Keratinocyte (primary cell): ENCODE measurements around the gene CAMK2D. TPM values are rescaled to one million over a fixed set of nuclear protein-coding genes. Genes with fewer than 3 reads are reported as not detected.

Experiments used
- DNase-seq: peaks from one replicate; pipeline ENCODE4 v3.0.0-alpha.2; 2011; ENCODE audit warnings: low read depth, missing footprints, low spot score
- FAIRE-seq: peaks from 2 replicates; lab custom pipeline; 2011; peaks lifted over from hg19 to GRCh38; lab: Jason Lieb, UNC
- H2AFZ ChIP-seq: 2 replicates; pipeline ENCODE4 v1.6.0; 2012; ENCODE audit warnings: low read length, control low read depth, inconsistent platforms; ENCODE audit not compliant: control insufficient read depth
- H3K27ac ChIP-seq: 2 replicates; pipeline ENCODE4 v1.5.1; 2011; ENCODE audit warnings: low read length; ENCODE audit not compliant: control insufficient read depth, insufficient read depth
- H3K27me3 ChIP-seq: 3 replicates; pipeline ENCODE4 v1.6.0; 2011; ENCODE audit warnings: low read length; ENCODE audit not compliant: control insufficient read depth, insufficient read depth; ENCODE audit errors: extremely low read depth
- H3K36me3 ChIP-seq, 2 experiments: 2 replicates in 1 of 2; 3 replicates in 1 of 2; pipeline ENCODE4 v1.5.1; 2011; ENCODE audit warnings: low read length in 2 of 2, mild to moderate bottlenecking in 1 of 2; ENCODE audit not compliant: control insufficient read depth in 2 of 2, insufficient read depth in 2 of 2; ENCODE audit errors: extremely low read depth in 1 of 2
- H3K4me1 ChIP-seq: 3 replicates; pipeline ENCODE4 v1.5.1; 2011; ENCODE audit warnings: low read length; ENCODE audit not compliant: control insufficient read depth, insufficient read depth; ENCODE audit errors: extremely low read depth
- H3K4me2 ChIP-seq: 3 replicates; pipeline ENCODE4 v1.6.0; 2011; ENCODE audit warnings: low read depth, low read length; ENCODE audit not compliant: control insufficient read depth, insufficient read depth; ENCODE audit errors: extremely low read depth
- H3K4me3 ChIP-seq, 3 experiments: fragments of 200-600 bp in 1 of 3; sonication (generic) in 1 of 3; 2 replicates in 2 of 3; 3 replicates in 1 of 3; pipeline ENCODE4 v1.5.1; 2011 to 2016; ENCODE audit warnings: low read length in 3 of 3, mild to moderate bottlenecking in 3 of 3, control low read depth in 2 of 3, inconsistent platforms in 1 of 3, low read depth in 1 of 3, mixed read lengths in 1 of 3, mixed run types in 1 of 3, moderate library complexity in 1 of 3; ENCODE audit not compliant: control insufficient read depth in 2 of 3, insufficient read depth in 2 of 3; ENCODE audit errors: extremely low read depth in 1 of 3
- H3K79me2 ChIP-seq: 2 replicates; pipeline ENCODE4 v1.6.0; 2012; ENCODE audit warnings: low read length; ENCODE audit not compliant: control insufficient read depth, insufficient read depth
- H3K9ac ChIP-seq: 3 replicates; pipeline ENCODE4 v1.6.0; 2011; ENCODE audit warnings: low read length; ENCODE audit not compliant: control insufficient read depth, insufficient read depth; ENCODE audit errors: extremely low read depth
- H3K9me1 ChIP-seq: 3 replicates; pipeline ENCODE4 v1.6.0; 2011; ENCODE audit warnings: low read length; ENCODE audit not compliant: control insufficient read depth, insufficient read depth; ENCODE audit errors: extremely low read depth
- H3K9me3 ChIP-seq: 2 replicates; pipeline ENCODE4 v1.5.1; 2012; ENCODE audit warnings: low read depth, low read length; ENCODE audit not compliant: control insufficient read depth
- H4K20me1 ChIP-seq: 3 replicates; pipeline ENCODE4 v1.6.0; 2011; ENCODE audit warnings: low read length; ENCODE audit not compliant: control insufficient read depth, insufficient read depth; ENCODE audit errors: extremely low read depth
- CTCF ChIP-seq, 3 experiments: IDR thresholded peaks in 1 of 3; conservative IDR thresholded peaks in 1 of 3; optimal IDR thresholded peaks in 1 of 3; 2 replicates in 2 of 3; 3 replicates in 1 of 3; pipeline versions ENCODE3 to v1.5.1; 2011; ENCODE audit warnings: low read length in 3 of 3, mild to moderate bottlenecking in 3 of 3, moderate library complexity in 2 of 3, control low read depth in 1 of 3, inconsistent platforms in 1 of 3; ENCODE audit not compliant: insufficient read depth in 2 of 3; ENCODE audit errors: extremely low read depth in 1 of 3
- EZH2 ChIP-seq: IDR thresholded peaks from one replicate; pipeline ENCODE4 v1.6.1; 2012; ENCODE audit warnings: inconsistent platforms, mild to moderate bottlenecking, low read length, moderate library complexity
- dilution Hi-C: fragments of 300-500 bp; cut with MboI; formaldehyde crosslinking; loops from one replicate; pipeline ENCODE4 v1.7.0; 2020; ENCODE audit warnings: low sequenced_read_pairs; ENCODE audit not compliant: extremely low pct_ligation_motif_present
- polyA plus RNA-seq, 5 experiments: library from polyadenylated mRNA; depleted of rRNA in 3 of 5; stranded (reverse) in 3 of 5; stranded (forward) in 1 of 5; unstranded in 1 of 5; fragments of >200 nt; gene quantifications; 1 replicate in 1 of 5; 2 replicates in 3 of 5; 3 replicates in 1 of 5; pipeline versions ENCODE4 v1.2.1 to v1.2.3, GENCODE V29; 2011 to 2012; ENCODE audit warnings: missing spikeins in 2 of 5, low read depth in 1 of 5, low replicate concordance in 1 of 5

The CAMK2D gene
- polyA plus RNA-seq, 1 donor (not counting 4 experiments of a cell fraction or from before 2014, with no cell fraction given), result 18.8 TPM

DNA sequence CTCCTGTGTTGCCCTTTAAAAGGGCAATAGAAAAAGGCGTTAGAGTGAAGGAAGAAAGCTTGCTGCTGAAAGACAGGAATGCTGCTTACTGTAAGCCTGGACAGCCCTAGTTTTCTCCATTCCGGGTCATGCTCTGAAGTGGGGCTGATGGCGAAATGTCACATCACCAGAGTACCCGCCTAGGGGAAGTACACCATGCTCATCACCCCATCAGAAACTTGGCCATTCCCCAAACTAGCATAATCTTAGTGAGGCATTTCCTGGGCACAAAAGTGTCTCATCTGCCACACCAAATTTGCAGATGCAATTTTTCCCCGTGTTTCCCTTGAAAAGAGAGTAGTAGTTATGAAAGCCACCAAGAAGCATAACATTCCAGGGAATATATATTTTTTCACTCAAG lies 47.8 kb upstream of the CAMK2D start:
- no peaks in the 10 kb centered on the region for H3K4me1 ChIP-seq
- TF ChIP-seq CTCF (optimal IDR thresholded peaks at IDR 0.05 in 1 of 3, IDR thresholded peaks at IDR 0.05 in 1 of 3, conservative IDR thresholded peaks at IDR 0.05 in 1 of 3; ENCODE audit: extremely low read depth in 1 of 3, insufficient read depth in 2 of 3, low read length in 3 of 3) (no peak), EZH2 (no peak)
- no peak overlapping the region for H3K9ac ChIP-seq
- H3K36me3 ChIP-seq, result no peaks in the 10 kb centered on the region
- no peak overlapping the region for H3K4me2 ChIP-seq
- DNase-seq (no peak), FAIRE-seq (no peak)
- H3K9me3 ChIP-seq, result no peaks in the 10 kb centered on the region
- no peak overlapping the region for H3K4me3 ChIP-seq
- no peaks in the 10 kb centered on the region for H3K79me2 ChIP-seq
- H3K9me1 ChIP-seq, result no peaks in the 10 kb centered on the region
- dilution Hi-C loops, result no loop called here
- H3K27me3 ChIP-seq, result no peaks in the 10 kb centered on the region
- no peaks in the 10 kb centered on the region for H4K20me1 ChIP-seq
- no peak overlapping the region for H2AFZ ChIP-seq
- H3K27ac ChIP-seq, result no peak overlapping the region

- no peak for TF ChIP-seq CTCF (optimal IDR thresholded peaks at IDR 0.05 in 1 of 3, IDR thresholded peaks at IDR 0.05 in 1 of 3, conservative IDR thresholded peaks at IDR 0.05 in 1 of 3; ENCODE audit: extremely low read depth in 1 of 3, insufficient read depth in 2 of 3, low read length in 3 of 3)
- TF ChIP-seq EZH2, result no peak
- no peak for FAIRE-seq
- Histone ChIP-seq H2AFZ (no peak overlapping the region), H3K27me3 (no peaks in the 10 kb centered on the region), H3K9me1 (no peaks in the 10 kb centered on the region), H3K79me2 (no peaks in the 10 kb centered on the region), H3K9ac (no peak overlapping the region), H3K9me3 (no peaks in the 10 kb centered on the region), H3K4me2 (no peak overlapping the region), H3K36me3 (no peaks in the 10 kb centered on the region), H4K20me1 (no peaks in the 10 kb centered on the region), H3K4me3 (no peak overlapping the region), H3K27ac (no peak overlapping the region), H3K4me1 (no peaks in the 10 kb centered on the region)
- DNase-seq, result no peak
- dilution Hi-C loops, result no loop called here
Observed at GRCh38 chr4:113806850-113807249, 45.3 kb upstream of the CAMK2D start.
